Measurements from ENCODE around the gene KCNA5.

Gene KCNA5

GRCh38 chr12:5013266-5013730 is 30.4 kb upstream of the KCNA5 start:
- DNase-seq, result no peak
- H3K4me3 ChIP-seq (ENCODE audit: low read depth, low read length), result no peak overlapping the region
- no peak for TF ChIP-seq CTCF (IDR thresholded peaks at IDR 0.05; ENCODE audit: low read depth, low read length)
- no peaks in the 10 kb centered on the region for H3K27me3 ChIP-seq (ENCODE audit: insufficient read depth, low read depth, severe bottlenecking)
- H3K9me3 ChIP-seq (ENCODE audit: severe bottlenecking), result no peaks in the 10 kb centered on the region
- H3K36me3 ChIP-seq, result no peaks in the 10 kb centered on the region
- H3K27ac ChIP-seq, result no peak overlapping the region

- Histone ChIP-seq H3K4me3 (ENCODE audit: low read depth, low read length) (no peak overlapping the region), H3K27me3 (ENCODE audit: insufficient read depth, low read depth, severe bottlenecking) (no peaks in the 10 kb centered on the region), H3K36me3 (no peaks in the 10 kb centered on the region), H3K27ac (no peak overlapping the region), H3K9me3 (ENCODE audit: severe bottlenecking) (no peaks in the 10 kb centered on the region)
- DNase-seq, result no peak
- no peak for TF ChIP-seq CTCF (IDR thresholded peaks at IDR 0.05; ENCODE audit: low read depth, low read length)
Observed at GRCh38 chr12:5014269-5014668, 29.4 kb upstream of the KCNA5 start.

- Histone ChIP-seq H3K27me3 (ENCODE audit: insufficient read depth, low read depth, severe bottlenecking) (no peaks in the 10 kb centered on the region), H3K9me3 (ENCODE audit: severe bottlenecking) (no peaks in the 10 kb centered on the region), H3K27ac (no peak overlapping the region), H3K4me3 (ENCODE audit: low read depth, low read length) (no peak overlapping the region), H3K36me3 (no peaks in the 10 kb centered on the region)
- no peak for DNase-seq
- TF ChIP-seq CTCF (IDR thresholded peaks at IDR 0.05; ENCODE audit: low read depth, low read length), result no peak
Observed at GRCh38 chr12:5015711-5016492, 27.8 kb upstream of the KCNA5 start.

- no peak for TF ChIP-seq CTCF (IDR thresholded peaks at IDR 0.05; ENCODE audit: low read depth, low read length)
- no peak overlapping the region for H3K4me3 ChIP-seq (ENCODE audit: low read depth, low read length)
Observed at GRCh38 chr12:5016526-5016925, 27.2 kb upstream of the KCNA5 start.

GRCh38 chr12:5017638-5018348 is 25.9 kb upstream of the KCNA5 start:
- Histone ChIP-seq H3K27me3 (ENCODE audit: insufficient read depth, low read depth, severe bottlenecking) (no peaks in the 10 kb centered on the region), H3K9me3 (ENCODE audit: severe bottlenecking) (no peaks in the 10 kb centered on the region), H3K4me3 (ENCODE audit: low read depth, low read length) (no peak overlapping the region), H3K36me3 (no peaks in the 10 kb centered on the region), H3K27ac (no peak overlapping the region)
- no peak for TF ChIP-seq CTCF (IDR thresholded peaks at IDR 0.05; ENCODE audit: low read depth, low read length)
- DNase-seq, result no peak

More at GRCh38 chr12:5016526-5016925, 27.2 kb upstream of the KCNA5 start:
- no peak overlapping the region for H3K27ac ChIP-seq
- H3K9me3 ChIP-seq (ENCODE audit: severe bottlenecking), result no peaks in the 10 kb centered on the region
- DNase-seq, result no peak
- H3K36me3 ChIP-seq, result no peaks in the 10 kb centered on the region
- no peaks in the 10 kb centered on the region for H3K27me3 ChIP-seq (ENCODE audit: insufficient read depth, low read depth, severe bottlenecking)

Measured in WERI-Rb-1 (cell line).